ENCODE results near the gene TLE2.

The TLE2 gene

GRCh38 chr19:3029065-3029923, at the start of gene TLE2:
Gene TLE2 (minus strand): TSS chr19:3029280. CDS start chr19:3028904, 376 bp downstream.
- no peak for DNase-seq (ENCODE audit: low read depth in 2 of 2)

GRCh38 chr19:3075605-3076431, 46.7 kb upstream of the TLE2 start:
- peak; percentile 61 to 76 for DNase-seq (ENCODE audit: low read depth in 2 of 2)

DNA sequence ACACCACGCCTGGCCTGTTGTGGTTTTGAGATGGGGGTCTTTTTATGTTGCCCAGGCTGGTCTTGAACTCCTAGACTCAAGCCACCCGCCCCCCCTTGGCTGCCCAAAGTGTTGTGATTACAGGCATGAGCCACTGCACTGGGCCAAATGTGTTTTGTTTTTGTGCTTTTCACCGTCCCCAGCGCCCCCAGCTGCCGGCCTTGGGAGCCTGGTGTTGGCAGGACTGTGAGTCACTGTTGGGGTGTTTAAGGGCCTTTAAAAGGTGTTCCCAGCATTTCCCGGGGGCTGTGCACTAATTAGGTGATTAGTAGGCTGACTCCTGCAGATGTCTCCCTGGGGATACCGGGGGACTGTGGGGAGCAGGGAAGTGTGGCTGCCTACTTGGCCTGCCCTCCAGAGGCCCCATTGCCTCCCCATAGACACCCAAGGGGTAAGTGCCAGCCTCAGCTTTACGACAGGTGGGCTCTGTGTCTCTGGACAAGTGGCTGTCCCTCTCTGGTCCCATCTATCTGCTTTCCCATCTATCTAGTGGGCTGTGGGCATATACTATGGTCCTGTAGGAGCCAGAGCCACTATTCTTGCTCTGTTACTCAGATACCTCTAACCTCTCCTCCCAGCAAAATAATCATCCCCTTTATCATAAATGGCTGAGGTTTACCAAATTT, 45.0 kb upstream of the TLE2 start:
- no peak for DNase-seq (ENCODE audit: low read depth in 2 of 2)

GRCh38 chr19:3073159-3073563, 44.1 kb upstream of the TLE2 start:
- no peak for DNase-seq (ENCODE audit: low read depth in 2 of 2)

GRCh38 chr19:3071768-3072167, 42.7 kb upstream of the TLE2 start:
- no peak for DNase-seq (ENCODE audit: low read depth in 2 of 2)

DNA sequence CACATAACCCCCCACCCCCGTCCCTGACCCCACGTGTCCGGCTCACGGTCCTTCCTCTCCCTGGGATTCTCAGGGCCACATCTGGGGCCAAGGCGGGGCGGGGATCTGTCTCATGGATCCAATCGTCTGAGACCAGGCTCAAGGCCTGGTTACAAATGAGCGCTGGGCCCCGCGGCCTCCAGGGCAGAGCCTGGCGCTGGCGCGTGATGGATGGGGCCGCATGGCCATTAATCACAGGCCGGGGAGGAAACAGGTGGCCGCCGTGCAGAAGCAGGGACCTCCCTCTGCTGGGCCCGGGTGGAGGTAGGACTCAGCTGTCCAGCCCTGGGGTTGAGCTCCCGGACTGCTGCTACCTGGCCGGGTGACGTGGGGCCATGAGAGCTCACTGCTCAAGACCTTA, 39.0 kb upstream of the TLE2 start:
- no peak for DNase-seq (ENCODE audit: low read depth in 2 of 2)

GRCh38 chr19:3067563-3067962, 38.5 kb upstream of the TLE2 start:
- no peak for DNase-seq (ENCODE audit: low read depth in 2 of 2)

- DNase-seq (ENCODE audit: low read depth in 2 of 2): no peak
Observed at GRCh38 chr19:3066482-3067049, 37.5 kb upstream of the TLE2 start.

DNA sequence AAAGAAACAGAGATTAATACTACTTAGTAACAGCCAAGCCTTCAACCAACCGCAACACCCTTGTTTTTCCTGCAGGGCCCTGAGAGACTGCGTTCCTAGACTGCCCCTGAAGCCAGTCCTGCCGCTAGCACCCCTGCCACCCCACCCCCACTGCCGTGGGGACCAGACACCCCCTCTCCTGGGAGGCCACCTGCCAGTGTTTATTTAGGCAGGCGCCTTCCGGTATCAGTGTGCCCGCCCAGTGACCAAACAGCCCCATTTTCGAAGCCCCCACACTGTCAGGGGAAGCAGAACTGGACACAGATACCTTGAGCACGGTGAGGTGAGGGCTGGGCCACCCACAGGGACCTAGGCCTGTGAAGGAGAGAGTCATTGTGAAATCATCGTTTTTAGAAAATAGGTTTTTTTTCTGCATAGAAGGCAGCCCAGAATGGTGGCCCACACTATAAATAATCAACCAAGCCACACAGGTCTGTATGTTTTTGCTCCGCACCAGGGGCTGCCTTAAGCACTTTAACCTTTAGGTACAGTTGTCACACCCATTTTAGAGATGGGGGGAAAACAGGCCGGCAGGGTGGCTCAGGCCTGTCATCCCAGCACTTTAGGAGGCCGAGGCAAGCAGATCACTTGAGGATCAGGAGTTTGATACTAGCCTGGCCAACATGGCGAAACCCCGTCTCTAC, 36.7 kb upstream of the TLE2 start:
- no peak for DNase-seq (ENCODE audit: low read depth in 2 of 2)

GRCh38 chr19:3064011-3064330, 34.9 kb upstream of the TLE2 start:
- DNase-seq (ENCODE audit: low read depth in 2 of 2): no peak

DNA sequence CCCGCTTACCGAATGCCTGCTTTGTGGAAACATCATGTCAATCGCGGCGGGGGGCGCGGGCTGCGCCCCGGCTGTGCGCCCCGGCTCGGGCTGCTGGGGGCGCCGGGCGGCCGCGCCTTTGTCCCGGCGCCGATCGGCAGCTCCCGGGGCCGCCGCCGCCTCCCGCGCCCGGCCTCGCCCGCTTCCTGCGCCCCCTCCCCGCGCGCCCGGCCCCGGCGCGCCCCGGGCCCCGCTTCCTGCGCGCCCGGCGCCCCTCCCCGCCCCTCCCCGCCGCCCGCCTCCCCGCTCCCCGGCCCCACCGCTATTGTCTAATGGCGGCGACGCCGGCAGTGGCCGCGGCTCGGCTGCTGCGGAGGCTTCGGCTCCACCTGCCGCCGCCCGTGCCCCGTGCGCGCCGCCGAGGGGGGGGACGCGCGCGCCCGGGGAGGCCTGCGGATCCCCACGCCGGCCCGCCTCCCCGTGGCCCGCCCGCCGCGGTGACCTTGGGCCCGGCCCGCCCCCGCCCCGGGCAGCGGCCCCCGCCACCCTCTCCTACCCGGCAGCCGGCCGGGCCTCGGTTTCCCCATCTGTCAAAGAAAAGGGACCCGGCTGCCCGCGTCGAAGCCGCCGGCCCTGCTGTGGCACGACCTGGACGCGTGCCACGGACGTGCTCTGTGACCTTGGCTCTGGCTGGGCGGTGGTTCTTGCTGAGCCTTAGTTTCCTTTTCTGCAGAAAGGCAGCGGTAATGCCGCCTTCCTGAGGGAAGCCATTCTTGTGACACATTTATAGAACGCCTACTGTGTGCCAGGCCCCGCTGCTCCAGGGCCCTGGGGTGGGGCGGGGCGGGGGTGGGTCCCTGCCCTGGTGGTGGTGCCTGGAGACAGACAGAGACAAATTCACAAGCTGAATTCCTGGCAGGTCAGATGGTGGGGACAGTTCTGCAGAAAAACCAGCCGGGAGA, 33.4 kb upstream of the TLE2 start, which contains the start of gene TLE5:
Gene TLE5 (minus strand): TSS at position 331 of the 941 bp plus-strand sequence. CDS start 295 bp downstream, at position 36.
- peak; percentile 37 to 57 for DNase-seq (ENCODE audit: low read depth in 2 of 2)

DNA sequence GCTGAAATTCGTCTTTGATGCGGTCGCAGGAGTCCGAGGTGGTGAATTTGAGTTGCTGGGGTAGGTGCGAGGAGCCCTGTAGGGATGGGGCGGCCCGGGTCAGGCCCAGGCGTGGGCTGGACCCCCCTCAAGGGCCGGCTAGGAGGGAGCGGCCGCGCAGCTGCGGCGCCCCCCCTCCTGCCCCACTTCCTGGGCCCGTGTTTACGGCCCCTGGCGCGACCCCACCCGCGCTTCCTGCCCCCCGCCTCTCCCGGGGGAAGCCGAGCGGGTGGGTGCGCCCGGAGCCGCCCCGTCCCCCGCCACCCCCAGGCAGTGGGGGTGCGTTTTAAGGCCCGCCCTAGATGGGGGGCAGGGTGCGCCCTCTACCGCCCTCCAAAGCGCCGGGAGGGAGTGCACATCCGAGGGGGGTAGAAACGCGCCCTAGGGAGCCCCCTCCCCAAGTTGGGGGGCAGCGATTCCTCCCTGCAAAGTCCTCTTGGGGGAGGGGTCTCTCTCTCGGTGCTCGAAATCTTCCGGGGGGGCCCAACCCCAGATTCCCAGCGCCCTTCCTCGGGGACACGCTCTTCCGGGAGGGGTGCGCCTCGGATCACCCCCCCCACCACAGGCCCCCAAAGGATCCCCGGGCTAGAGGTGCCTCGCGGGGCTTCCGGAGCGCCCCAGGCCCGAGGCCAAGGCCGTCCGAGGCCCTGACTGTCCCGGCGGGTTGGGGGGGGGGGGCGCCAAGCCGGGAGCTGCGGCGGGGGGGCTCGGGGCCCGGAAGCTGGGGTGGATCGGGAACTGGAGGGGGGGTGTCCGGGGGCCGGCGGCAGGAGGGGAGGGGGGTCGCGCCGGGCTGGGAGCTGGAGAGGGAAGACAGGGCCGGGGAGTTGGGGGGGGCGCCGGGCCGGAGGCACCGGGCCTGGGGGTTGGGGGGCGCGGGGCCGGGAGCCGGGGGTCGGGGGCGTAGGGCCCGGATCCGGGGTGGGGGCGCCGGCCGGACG, 32.4 kb upstream of the TLE2 start:
- peak in 1 of 2 donors; percentile 41 for DNase-seq (ENCODE audit: low read depth in 2 of 2)

DNA sequence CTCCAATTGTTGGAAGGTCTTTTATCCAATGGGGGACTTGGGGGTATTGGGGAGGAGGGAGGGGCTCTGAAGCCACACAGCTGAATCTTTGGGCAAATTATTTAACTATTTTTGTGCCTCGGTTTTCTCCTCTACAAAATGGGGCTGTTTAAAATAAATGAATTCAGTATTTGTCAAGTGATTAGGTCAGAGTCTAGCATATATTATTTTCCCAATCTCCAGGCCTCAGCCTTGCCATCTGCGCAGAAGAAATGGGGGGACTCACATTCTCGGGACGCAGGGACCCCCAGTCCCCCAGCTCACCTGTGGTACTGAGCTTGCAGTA, 31.7 kb upstream of the TLE2 start:
- DNase-seq (ENCODE audit: low read depth in 2 of 2): no peak

- DNase-seq (ENCODE audit: low read depth in 2 of 2): no peak
Observed at GRCh38 chr19:3059653-3060052, 30.6 kb upstream of the TLE2 start.

DNA sequence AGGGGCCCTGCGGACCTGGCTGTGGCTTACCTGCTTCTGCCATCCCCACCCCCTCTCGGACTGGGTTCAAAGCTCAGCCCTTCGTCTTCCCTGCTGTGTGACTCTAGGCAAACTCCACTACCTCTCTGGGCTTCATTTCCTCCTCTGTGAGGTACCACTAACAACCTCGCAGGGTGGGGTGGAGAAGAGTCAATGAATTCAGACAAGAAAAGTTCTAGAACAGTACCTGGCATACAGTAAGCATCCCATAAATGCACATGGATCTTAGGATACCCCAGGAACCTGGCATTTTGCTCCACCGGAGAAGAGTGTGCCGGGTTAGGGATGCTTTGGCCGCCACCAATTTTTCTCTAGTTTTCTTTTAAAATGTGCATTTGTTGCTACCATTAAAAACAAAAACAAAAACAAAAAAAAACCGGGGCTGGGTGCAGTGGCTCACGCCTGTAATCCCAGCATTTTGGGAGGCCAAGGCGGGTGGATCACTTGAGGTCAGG, 29.8 kb upstream of the TLE2 start:
- no peak for DNase-seq (ENCODE audit: low read depth in 2 of 2)

DNA sequence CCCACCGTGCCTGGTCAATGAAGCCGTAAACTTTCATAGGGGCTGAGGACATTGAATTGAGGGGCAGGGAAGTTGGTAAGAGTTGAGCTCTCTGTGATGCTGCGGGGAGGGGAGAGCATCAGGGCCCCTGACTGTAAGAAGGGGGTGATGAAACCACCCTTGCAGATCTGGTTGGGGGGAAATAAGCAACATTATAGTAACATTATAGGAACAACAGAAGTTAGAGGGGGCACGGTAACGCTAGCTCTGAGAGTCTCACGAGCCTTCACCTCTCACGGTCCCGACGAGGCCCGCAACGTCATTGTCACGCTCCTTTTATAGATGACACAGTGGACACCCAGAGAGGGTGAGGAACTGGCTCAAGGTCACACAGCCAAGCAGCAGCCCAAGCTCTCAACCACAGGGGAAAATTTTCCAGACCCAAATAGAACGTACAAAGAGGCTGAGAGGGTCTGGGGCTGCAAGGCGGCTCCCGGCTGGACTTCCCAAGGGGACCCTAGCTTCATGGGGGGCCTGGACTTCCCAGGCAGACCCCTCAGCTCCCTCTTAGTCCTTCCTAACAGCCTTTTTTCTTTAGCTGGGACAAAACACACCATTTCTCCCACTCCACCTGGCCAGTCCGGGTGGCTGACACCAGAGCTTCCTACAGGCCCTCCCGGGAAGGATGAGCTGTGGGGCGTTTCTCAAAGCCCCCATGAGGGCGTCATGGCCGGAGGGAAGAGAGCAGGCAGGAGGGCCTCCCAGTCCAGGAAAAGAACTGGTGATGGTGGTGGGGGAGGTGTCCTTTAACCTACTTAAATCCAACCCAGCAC, 29.1 kb upstream of the TLE2 start:
- DNase-seq (ENCODE audit: low read depth in 2 of 2): no peak

- DNase-seq (ENCODE audit: low read depth in 2 of 2): no peak
Observed at GRCh38 chr19:3057275-3057714, 28.2 kb upstream of the TLE2 start.
